ENCODE results near the gene LPIN3. TPM values are rescaled to one million over a fixed set of nuclear protein-coding genes. Genes with fewer than 3 reads are reported as not detected.
A peak's percentile ranks its signal among the peaks of the same experiment; 100 is the strongest.

Gene LPIN3, protein sequence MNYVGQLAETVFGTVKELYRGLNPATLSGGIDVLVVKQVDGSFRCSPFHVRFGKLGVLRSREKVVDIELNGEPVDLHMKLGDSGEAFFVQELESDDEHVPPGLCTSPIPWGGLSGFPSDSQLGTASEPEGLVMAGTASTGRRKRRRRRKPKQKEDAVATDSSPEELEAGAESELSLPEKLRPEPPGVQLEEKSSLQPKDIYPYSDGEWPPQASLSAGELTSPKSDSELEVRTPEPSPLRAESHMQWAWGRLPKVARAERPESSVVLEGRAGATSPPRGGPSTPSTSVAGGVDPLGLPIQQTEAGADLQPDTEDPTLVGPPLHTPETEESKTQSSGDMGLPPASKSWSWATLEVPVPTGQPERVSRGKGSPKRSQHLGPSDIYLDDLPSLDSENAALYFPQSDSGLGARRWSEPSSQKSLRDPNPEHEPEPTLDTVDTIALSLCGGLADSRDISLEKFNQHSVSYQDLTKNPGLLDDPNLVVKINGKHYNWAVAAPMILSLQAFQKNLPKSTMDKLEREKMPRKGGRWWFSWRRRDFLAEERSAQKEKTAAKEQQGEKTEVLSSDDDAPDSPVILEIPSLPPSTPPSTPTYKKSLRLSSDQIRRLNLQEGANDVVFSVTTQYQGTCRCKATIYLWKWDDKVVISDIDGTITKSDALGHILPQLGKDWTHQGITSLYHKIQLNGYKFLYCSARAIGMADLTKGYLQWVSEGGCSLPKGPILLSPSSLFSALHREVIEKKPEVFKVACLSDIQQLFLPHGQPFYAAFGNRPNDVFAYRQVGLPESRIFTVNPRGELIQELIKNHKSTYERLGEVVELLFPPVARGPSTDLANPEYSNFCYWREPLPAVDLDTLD
- total RNA-seq (14.9 and 22.4 TPM in 2 replicates), polyA plus RNA-seq (18.1 and 23.4 TPM in 2 replicates)

DNA sequence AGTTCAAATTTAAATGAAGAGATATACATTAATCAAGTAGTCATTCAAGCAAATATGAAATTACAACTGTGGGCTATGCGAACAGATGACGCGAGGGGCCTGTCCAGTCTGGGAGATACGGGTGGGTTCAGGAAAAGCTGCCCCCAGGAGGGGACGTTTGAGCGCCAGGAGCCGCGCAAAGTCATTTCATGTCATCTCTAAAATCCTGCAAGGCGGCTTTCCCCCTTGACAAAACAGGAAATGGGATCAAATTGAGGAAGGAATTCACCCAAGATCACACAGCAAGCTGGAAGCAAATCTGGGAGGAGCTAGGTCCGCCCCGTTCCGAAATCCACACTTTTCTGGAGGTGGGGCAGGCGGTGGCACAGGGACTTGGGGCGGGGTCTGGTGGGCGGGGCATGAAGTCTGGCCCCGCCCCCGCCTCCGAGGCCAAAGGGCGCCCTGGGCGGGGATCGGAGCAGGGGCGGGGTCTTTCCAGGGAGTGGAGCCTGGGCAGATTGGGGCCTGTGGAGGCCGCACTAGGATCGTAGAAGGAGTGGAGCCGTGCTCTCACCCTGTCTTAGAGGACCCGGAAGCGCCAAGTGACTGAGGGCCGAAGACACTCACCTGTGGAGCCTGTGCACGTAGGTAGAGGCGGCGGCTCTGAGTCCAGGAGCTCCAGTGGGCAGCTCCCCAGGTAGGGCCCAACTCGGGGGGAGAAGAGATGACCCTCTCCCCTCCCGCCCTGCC lies at the start of gene LPIN3:
Gene LPIN3 (plus strand): TSS at position 495 of the 729 bp plus-strand sequence. CDS start 4,983 bp downstream, outside the sequence.
- Histone ChIP-seq H3K79me2 (peaks cover 19% of the 10 kb centered on the region), H3K36me3 (replicated peaks; ENCODE audit: insufficient read depth, low read depth) (no peaks in the 10 kb centered on the region), H4K20me1 (ENCODE audit: insufficient read depth, poor library complexity, severe bottlenecking) (no peaks in the 10 kb centered on the region), H3K9me2 (replicated peaks; ENCODE audit: insufficient read depth) (no peaks in the 10 kb centered on the region), H3K4me1 (ENCODE audit: insufficient read depth) (peaks cover 27% of the 10 kb centered on the region), H3K4me2 (peak within 1 kb of the TSS; percentile 76), H3K9me3 (ENCODE audit: low read depth) (no peaks in the 10 kb centered on the region), H3K4me3 (no peak within 1 kb of the TSS), H3K27me3 (no peaks in the 10 kb centered on the region), H3K27ac (peak within 1 kb of the TSS; percentile 78), H2AFZ (peak within 1 kb of the TSS; percentile 86)
- TF ChIP-seq EZH2phosphoT487 (IDR thresholded peaks at IDR 0.05; ENCODE audit: low read depth, severe bottlenecking, unreplicated experiment) (no peak), EZH2 (IDR thresholded peaks at IDR 0.05; ENCODE audit: borderline replicate concordance) (no peak)
- TF ChIP-seq, protein P1, sequence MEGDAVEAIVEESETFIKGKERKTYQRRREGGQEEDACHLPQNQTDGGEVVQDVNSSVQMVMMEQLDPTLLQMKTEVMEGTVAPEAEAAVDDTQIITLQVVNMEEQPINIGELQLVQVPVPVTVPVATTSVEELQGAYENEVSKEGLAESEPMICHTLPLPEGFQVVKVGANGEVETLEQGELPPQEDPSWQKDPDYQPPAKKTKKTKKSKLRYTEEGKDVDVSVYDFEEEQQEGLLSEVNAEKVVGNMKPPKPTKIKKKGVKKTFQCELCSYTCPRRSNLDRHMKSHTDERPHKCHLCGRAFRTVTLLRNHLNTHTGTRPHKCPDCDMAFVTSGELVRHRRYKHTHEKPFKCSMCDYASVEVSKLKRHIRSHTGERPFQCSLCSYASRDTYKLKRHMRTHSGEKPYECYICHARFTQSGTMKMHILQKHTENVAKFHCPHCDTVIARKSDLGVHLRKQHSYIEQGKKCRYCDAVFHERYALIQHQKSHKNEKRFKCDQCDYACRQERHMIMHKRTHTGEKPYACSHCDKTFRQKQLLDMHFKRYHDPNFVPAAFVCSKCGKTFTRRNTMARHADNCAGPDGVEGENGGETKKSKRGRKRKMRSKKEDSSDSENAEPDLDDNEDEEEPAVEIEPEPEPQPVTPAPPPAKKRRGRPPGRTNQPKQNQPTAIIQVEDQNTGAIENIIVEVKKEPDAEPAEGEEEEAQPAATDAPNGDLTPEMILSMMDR (IDR thresholded peaks at IDR 0.05; ENCODE audit: poor library complexity) = peak; percentile 56
- peak; percentile 96 for DNase-seq (ENCODE audit: low spot score)
- WGBS (ENCODE audit: low lambda C conversion rate, missing lambda C conversion rate) = 5% methylated on average over 13 of the region's 33 CpGs

DNA sequence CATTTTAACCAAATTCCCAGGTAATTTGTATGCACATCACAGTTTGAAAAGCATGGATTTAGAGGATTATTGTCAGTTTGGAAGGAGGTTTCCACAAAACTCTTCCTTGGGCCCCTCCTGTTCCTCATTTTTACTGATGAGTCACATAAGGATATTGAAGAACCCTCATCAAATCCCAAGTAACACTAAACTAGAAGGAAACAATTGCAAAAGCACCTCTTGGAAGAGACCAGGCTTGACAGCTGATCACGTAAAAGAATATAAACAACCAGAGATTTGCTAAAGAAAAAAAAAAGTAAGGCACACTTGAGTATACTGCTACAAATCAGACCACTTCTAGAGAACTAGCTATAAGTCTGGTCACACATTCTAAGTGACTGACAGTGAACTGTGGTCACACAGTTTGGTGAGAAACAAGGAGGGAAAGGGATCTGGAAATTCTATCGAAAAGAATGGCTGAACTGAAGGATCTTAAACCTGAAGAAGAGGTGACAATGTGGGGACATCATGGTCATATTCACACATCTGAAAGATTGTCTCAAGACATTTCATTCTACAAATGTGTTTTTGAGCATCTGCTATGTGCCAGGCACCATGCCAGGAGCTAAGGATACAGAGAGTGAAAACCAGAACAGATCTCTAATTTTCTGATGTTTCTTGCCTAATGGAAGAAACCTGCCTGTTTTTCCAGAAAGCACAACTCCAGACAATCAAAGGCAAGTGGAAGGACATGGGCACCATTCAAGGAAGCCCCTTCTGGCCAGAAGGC lies 47.2 kb upstream of the LPIN3 start:
- Histone ChIP-seq H3K9me2 (replicated peaks; ENCODE audit: insufficient read depth) (no peaks in the 10 kb centered on the region), H3K4me2 (no peak overlapping the region), H3K4me3 (no peak overlapping the region), H3K36me3 (replicated peaks; ENCODE audit: insufficient read depth, low read depth) (no peaks in the 10 kb centered on the region), H3K9me3 (ENCODE audit: low read depth) (no peaks in the 10 kb centered on the region), H3K4me1 (ENCODE audit: insufficient read depth) (no peaks in the 10 kb centered on the region), H4K20me1 (ENCODE audit: insufficient read depth, poor library complexity, severe bottlenecking) (no peaks in the 10 kb centered on the region), H3K27ac (no peak overlapping the region), H3K79me2 (peaks cover 50% of the 10 kb centered on the region), H2AFZ (no peak overlapping the region), H3K27me3 (no peaks in the 10 kb centered on the region)
- no peak for DNase-seq (ENCODE audit: low spot score)
- TF ChIP-seq EZH2 (IDR thresholded peaks at IDR 0.05; ENCODE audit: borderline replicate concordance) (no peak), EZH2phosphoT487 (IDR thresholded peaks at IDR 0.05; ENCODE audit: low read depth, severe bottlenecking, unreplicated experiment) (no peak)
- TF ChIP-seq, protein P1 (IDR thresholded peaks at IDR 0.05; ENCODE audit: poor library complexity) = no peak
- 65% methylated on average over 2 of the region's 2 CpGs for WGBS (ENCODE audit: low lambda C conversion rate, missing lambda C conversion rate)

DNA sequence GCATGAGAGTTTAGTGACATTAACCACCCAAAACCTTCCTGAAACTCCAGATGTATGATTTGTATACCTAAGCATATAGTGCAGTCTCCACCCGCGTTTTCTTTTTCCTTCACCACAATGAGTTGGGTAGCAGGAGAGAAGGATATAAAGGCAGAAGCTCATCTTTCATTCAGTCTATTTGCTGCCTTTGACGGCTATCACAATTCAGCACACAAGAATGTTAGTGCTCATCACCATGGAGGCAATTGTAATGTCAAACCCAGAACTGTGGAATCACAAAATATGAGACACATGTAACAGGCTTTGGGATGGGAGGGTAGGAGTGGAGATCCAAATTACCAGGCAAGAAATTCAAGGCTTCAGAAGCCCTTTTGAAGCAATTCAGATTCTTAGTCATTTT lies 40.7 kb upstream of the LPIN3 start:
- Histone ChIP-seq H4K20me1 (ENCODE audit: insufficient read depth, poor library complexity, severe bottlenecking) (no peaks in the 10 kb centered on the region), H3K9me2 (replicated peaks; ENCODE audit: insufficient read depth) (no peaks in the 10 kb centered on the region), H3K9me3 (ENCODE audit: low read depth) (no peaks in the 10 kb centered on the region), H3K27ac (no peak overlapping the region), H3K27me3 (no peaks in the 10 kb centered on the region), H3K4me1 (ENCODE audit: insufficient read depth) (no peaks in the 10 kb centered on the region), H3K79me2 (peaks cover 52% of the 10 kb centered on the region), H3K4me2 (no peak overlapping the region), H2AFZ (no peak overlapping the region), H3K36me3 (replicated peaks; ENCODE audit: insufficient read depth, low read depth) (no peaks in the 10 kb centered on the region), H3K4me3 (no peak overlapping the region)
- TF ChIP-seq, protein P1 (IDR thresholded peaks at IDR 0.05; ENCODE audit: poor library complexity) = no peak
- DNase-seq (ENCODE audit: low spot score) = no peak
- 93% methylated on average over 3 of the region's 3 CpGs for WGBS (ENCODE audit: low lambda C conversion rate, missing lambda C conversion rate)

Measured in hepatocyte (in vitro differentiated cells).